GM12873 (cell line): Measurements from ENCODE around the gene RNF166.

Experiments used
- CTCF ChIP-seq: IDR thresholded peaks from 2 replicates; pipeline ENCODE4 v1.5.1; 2012; ENCODE audit warnings: low read depth, mild to moderate bottlenecking, moderate library complexity, low read length, control low read depth; ENCODE audit not compliant: insufficient read depth; ENCODE audit errors: missing control alignments

RNF166 gene

GRCh38 chr16:88651989-88652761 is 54.0 kb downstream of the RNF166 start:
- TF ChIP-seq CTCF, result no peak

GRCh38 chr16:88651276-88651988 is 54.8 kb downstream of the RNF166 start:
- no peak for TF ChIP-seq CTCF

GRCh38 chr16:88650749-88651275 is 55.4 kb downstream of the RNF166 start, which contains the start of gene CYBA:
Gene CYBA, minus strand, starts transcription at chr16:88651053. Its CDS starts 40 bp downstream, at chr16:88651013.
- no peak for TF ChIP-seq CTCF

GRCh38 chr16:88649924-88650748 is 56.1 kb downstream of the RNF166 start:
- TF ChIP-seq CTCF, result no peak

- TF ChIP-seq CTCF, result no peak
Measured at GRCh38 chr16:88649195-88649923, 56.8 kb downstream of the RNF166 start.

GRCh38 chr16:88647178-88648070 is 58.8 kb downstream of the RNF166 start:
- no peak for TF ChIP-seq CTCF
